GM18511 (cell line): ENCODE measurements around the gene LRSAM1.

Experiments used
- ATAC-seq: cut with Tn5 transposase; IDR thresholded peaks from one replicate; pipeline ENCODE4 v1.9.1; 2021; ENCODE audit warnings: mild to moderate bottlenecking, moderate library complexity; ENCODE audit not compliant: unreplicated experiment

LRSAM1 gene

DNA sequence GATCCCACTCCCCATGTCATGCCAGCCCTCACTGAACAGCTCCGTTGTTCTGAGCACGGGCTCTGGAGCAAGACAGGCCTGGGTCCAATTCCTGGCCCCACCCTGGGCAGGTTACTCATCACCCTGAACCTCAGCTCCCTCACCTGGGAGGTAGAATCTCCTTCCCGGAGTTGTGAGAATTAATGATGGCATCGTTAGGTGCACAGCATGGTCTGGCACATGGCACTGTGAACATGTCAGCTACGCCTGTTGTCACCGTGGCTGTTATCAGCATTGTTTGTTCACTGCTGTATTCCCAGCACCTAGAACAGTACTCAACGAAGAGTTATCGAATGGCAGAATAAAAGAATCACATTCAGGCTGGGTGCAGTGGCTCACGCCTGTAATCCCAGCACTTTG, 43.0 kb downstream of the LRSAM1 start:
- no peak for ATAC-seq

DNA sequence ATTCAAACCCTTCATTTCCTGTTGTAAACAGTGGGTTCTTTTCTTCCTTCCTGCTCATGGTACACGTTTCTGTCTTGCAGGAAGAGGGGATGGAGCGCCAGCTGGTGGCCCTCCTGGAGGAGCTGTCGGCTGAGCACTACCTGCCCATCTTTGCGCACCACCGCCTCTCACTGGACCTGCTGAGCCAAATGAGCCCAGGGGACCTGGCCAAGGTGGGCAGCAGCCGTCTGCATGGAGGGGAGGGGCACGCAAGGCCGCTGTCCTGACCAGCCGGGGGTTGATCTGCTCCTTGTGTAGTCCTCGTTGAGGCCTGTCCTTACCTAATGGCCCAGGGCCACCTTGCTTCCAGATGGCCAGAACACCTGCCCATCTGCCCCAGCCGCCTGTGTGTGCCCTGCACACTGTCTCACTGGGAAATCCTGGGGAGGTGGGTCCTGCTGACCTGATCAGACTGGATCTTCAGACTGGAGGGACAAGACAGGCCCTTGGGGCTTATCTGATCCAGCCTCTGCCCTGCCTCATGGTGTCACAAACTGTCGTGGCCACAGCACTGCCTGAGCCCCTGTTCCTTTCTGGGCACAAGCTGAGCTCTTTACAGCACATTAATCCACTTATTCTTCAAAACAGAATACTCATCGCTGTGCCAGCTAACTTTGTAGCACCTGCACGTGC, 44.7 kb downstream of the LRSAM1 start:
- ATAC-seq: no peak

DNA sequence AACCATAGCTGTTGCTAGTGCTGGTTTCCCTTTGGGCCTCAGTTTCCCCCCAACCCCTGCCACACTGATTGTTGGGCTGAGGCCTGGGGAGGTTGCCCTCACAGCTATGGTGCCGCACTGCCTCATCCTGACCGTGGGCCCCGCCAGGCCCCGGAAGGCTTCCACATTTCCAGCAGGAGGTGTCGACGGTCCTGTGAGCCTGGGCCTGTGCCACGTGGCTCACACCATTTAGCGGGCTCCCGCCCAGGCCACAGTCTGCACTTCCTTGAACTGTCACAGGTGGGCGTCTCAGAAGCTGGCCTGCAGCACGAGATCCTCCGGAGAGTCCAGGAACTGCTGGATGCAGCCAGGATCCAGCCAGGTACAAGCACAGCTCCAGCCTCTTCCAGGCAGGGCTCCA, 45.7 kb downstream of the LRSAM1 start:
- ATAC-seq: no peak

DNA sequence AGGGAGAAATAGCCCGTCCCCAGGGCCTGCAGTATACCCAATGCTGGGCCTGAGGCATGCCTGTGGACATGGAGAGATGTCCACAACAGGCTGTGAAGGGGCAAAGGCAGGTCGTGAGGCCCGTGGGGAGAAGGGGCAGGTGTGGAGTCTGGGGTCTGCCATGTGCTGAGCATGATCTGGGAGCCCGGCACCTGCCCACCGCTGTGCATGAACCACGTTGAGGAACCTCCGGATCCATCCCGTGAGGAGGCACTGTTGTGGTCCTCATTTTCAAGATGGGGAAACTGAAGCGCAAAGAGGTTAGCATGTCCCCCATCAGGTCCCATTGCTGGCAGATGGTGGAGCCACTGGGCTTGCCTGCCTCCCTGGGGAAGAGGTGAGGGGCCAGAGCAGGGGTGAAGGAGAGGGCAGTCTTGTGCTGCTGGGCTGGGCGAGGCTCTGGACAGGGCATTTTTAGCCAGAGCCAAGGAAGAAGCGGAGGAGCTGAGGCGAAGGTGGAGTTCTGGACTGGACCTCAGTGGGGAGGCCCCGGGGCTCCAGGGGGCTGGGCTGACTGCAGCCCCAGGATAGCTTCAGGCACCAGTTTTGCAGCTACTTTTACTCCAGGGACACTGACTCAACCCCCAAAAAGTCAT, 46.5 kb downstream of the LRSAM1 start:
- ATAC-seq: no peak

DNA sequence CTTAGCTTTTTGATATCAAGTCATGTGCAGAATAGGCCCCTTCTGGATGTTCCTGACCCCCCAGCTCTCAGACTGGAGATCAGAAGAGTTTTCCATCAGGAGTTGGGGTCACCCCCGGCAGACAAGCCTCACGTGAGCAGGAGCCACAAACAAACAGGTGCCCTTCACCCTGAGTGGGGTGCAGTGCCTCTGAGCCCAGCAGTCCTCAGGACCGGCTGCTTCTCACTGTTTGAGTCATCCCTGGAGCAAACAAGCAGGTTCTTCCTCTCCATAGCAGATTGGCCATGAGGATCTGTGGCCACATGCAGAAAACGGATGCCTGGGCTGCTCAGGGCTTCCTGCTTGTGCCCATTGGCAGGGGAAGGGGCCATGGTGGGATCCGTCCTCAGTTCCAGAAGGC, 47.0 kb downstream of the LRSAM1 start:
- no peak for ATAC-seq

DNA sequence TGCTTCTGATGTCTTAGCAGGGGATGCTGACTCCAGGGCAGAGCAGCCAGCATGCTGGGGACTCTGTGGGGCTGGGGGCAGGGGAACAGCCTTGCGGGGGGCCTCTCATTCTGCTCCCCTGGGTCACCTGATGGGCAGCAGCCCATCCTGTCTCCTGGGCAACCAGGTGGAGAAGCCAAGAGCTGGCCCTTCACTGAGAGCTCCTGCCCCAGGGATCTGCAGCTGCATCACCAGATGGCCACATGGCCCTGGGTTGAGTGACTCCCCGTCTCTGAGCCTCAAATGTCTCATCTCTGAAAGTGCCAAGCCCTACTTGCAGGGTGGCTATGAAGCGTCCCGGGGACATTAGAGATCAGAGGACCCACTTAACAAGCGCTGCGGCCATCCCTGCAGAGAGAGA, 49.1 kb downstream of the LRSAM1 start:
- ATAC-seq: no peak

DNA sequence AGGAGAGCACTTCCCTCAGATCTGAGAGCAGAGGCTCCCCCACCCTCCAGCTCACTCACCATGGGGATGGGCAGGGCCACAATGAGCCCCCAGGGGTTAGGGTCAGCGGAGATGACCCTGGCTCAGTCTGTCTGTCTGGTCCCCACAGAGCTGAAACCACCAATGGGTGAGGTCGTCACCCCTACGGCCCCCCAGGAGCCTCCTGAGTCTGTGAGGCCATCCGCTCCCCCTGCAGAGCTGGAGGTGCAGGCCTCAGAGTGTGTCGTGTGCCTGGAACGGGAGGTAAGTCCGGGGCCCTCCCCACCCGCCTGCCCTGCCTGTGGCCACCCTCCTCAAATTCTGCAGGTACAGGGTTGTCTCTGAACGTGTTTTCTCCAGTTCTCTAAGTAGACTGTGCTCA, 49.6 kb downstream of the LRSAM1 start:
- no peak for ATAC-seq

DNA sequence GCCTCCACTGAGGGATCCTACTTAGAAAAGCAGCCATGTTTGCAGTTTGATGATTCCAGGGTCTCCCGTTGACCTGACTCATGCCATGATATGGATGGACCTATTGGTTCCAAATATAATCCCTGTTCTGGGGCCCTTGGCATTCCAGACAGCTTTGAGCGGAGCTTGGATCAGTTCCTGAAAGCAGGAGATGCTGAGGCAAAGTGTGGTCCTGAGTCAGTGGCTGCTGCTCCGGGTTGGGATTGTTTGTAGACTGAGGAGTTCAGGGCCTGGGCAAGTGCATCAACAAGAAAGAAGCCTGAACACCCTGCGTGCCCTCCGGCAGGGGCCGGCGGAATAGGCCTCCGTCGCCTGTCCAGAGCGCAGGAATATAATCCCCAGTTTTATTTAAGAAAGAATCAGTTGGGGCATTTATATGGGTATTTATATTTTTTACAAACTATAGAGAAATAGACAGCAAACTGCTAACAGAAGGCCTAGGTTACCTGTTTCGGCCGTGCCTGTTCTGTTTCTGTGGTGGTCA, 50.6 kb downstream of the LRSAM1 start:
- ATAC-seq: no peak

DNA sequence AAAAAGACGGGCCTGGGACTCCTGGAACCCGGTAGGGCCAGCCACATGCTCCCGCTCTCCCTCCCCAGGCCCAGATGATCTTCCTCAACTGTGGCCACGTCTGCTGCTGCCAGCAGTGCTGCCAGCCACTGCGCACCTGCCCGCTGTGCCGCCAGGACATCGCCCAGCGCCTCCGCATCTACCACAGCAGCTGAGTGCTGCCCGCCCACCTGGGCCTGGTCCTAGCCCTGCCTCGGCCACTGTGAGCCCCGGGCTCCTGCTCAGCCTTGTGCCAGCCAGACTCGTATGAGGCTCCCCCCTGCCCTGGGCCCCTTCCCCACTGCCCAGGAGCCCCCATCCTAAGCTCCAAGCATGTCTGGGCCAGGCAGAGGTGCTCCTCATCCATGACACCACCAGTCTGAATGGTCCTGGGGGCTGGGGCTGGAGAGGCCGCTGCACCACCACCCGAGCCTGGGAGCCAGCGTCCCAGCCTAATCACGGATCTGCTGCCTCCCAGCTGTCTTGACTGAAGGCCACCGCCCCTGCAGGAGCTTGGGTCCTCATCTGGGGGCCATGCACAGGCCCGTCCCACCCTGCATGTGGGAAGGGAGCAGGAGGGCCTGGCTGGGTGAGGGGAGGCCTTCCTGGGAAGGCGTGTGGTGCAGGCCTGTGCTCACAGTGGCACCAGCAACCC, 51.5 kb downstream of the LRSAM1 start:
- ATAC-seq: no peak

DNA sequence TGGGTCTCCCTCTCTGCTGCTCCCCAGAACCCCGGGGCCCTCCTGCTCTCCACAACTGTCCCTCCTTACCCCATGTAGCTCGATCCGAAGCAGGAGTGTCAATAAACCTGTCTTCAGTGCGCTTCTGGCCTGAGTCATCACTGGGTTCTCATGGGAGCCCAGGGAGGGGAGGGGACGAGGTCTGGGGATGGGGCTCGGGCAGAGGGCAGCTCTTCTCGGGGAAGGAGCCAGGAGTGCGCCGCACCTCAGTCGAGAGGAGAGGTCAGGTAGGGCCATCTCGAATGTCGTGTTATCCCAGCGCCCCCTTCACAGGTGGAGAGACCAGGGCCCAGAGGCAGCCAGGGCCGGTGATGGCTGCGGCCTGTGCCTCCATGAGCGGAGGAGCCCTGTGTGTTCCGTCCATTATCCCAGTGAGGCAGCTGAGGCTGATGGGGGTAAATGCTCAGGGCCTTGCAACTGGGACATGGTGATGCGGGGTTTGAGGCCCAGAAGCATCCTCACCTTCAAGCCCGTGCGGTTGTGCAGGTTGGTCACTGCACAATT, 52.1 kb downstream of the LRSAM1 start:
- no peak for ATAC-seq

DNA sequence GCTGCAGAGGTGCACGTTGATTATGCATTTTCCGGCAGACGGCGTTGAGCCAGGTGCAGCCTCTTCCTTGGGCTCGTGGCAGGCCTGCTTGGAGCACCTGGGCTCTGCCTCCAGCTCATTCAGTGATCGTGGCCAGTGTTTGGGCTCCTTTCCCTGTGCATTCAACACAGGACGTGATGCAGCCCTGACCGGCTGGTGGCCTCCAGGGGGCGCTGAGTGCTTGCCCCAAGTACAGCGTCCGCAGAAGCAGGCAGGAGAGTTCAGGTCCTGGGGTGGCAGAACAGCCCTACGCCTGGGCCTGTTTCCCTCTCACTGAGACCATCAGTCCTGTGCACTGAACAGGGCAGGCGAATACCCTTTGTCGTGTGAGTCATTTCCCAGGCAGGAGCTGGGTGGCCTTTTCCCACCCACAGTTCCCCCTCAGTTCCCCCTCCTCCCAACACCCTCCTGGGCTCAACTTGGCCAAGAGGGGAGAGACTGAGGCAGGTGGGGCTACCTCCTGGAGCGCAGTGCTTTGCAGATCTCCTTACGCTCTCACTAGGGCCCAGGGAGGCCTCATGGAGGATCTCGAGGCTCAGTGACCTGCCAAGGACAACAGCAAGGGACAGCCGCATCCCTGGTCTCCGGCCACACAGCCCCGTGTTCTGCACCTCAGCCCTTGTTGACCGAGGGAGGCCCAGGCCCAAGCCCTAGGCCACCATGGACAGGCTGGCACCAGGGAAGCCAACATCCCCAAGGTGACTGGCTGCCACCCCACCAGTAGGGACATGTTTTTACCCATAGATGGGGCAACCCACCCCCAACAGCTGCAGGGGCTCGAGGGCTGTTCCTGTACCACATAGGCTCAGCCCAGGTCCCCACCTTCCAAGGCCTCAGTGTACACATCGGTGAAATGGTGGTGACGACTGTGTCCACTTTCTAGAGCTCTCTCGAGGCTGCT, 52.9 kb downstream of the LRSAM1 start:
- ATAC-seq: no peak

DNA sequence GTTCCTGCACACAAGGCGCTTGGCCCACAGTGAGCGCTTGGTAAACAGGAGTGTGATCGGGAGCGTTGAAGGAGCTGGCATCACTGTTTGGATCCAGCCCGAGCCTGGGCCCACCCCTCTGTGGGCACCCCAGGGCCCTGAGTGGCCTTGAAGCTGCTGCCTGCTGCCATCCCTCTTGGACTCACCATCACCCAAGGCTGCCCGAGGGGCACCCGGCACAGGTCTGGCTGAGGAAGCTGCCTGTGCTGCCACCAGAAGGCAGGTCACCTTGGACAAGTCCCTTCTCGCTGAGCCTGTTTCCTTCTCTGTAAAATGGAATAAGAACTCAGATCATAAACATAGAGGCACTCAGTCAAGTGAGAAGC, 53.6 kb downstream of the LRSAM1 start:
- ATAC-seq: no peak

DNA sequence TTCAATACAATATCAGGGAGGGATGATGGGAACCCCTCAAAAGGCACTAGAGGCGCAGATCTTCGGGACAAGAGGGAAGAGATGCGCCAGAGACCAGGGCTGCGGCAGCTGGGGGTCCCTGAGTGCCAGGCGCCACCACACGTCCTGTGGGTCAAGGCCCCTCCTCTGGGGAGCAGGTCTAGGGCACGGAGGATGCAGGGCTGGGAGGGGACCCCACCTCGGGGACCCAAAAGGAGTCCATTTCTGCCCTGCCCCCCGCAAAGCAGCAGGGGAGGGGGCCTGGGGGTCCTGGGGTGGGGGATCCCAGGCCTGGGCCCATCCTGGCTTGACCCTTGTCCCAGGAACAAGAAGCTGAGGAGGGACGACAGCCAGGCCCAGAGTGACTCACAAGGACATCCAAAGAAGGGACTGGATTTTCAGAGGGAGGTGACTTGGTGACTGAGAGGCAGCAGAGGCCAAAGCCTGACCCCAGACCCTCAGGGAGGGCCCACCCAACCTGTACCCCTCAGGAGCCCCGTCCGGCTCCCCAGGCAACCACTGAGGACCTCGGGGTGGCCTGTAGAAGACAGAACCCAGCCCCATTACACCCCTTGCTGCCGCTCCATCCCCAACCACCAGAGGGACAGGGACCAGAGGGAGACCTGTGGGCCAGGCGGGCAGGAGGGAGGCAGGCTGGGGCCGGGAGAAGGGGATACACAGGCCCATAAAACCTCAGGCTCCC, 54.2 kb downstream of the LRSAM1 start:
- ATAC-seq: no peak

DNA sequence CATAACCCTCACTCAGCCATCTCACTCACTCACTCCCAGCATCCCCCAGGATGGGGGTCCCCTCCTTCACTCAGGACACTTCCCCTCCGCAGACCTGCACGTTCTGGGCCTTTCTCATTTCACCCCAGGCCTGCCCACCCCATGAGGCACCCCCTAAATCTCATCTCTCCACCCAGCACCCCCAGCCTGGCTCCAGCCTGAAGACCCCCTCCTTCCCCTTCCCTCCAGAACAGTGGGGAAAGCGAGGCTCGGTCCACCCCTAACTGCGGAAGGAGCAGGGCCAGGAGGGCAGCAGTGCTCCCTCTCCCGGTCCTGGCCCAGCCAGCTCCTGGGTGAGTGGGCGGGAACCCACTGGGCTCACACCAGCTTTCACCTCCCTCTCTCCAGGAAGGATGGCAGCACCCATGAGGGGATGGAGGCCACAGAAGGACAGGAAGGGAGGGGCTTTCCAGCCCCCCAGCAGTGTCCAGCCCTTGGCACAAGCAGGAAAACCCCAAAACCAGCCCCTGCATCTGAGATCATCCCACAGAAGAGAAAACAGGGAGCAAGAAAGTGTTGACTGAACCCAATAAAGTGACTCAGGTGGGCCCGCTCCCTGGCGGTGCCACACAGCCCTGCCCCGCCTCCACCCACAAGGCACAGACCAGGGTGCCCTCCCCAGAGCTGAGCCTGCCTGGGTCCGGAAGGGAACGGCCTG, 55.0 kb downstream of the LRSAM1 start:
- ATAC-seq: no peak

DNA sequence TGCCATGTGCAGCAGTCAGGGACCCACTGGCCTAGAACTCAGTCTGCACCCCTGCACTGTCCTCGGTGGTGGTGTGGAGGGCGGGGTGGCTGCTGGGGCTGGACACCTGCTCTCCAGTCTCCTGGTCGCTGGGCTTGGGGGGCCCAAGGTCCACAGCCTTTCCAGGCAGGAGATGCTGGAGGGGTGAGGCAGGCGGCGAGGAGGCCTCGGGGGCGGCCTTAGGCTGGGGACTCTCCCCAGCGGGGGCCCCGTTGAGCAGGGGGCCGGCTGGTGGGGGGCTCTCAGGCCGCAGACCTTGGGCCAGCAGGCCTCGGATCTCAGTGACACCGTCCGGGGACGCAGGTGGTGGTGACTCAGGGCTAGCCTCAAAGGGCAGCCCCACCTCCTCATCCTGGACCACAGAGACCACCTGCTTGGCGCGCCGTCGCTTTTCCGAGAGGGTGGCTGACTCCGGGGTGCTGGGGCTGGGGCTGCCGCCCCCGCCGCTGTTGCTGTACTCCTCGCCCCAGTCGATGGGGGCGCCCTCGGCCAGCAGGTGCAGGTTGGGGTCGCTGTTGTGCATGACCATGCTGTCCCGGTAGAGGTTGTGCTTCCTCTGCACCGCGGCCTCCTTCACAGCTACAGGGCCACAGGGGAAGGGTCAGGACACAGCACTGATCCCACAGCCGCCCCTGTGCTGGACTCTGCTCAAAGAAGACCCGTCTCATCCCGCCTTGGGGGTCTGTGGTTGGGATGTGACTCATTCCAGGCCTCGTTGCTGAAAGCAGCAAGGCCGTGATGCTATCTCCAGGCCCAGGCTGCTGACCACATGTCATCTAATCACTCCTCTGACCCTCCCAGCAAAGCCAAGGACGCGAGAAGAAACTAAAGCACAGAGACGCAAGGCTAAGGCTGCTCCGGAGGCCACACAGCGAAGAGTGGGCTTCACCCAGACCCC, 55.8 kb downstream of the LRSAM1 start:
- ATAC-seq: no peak

DNA sequence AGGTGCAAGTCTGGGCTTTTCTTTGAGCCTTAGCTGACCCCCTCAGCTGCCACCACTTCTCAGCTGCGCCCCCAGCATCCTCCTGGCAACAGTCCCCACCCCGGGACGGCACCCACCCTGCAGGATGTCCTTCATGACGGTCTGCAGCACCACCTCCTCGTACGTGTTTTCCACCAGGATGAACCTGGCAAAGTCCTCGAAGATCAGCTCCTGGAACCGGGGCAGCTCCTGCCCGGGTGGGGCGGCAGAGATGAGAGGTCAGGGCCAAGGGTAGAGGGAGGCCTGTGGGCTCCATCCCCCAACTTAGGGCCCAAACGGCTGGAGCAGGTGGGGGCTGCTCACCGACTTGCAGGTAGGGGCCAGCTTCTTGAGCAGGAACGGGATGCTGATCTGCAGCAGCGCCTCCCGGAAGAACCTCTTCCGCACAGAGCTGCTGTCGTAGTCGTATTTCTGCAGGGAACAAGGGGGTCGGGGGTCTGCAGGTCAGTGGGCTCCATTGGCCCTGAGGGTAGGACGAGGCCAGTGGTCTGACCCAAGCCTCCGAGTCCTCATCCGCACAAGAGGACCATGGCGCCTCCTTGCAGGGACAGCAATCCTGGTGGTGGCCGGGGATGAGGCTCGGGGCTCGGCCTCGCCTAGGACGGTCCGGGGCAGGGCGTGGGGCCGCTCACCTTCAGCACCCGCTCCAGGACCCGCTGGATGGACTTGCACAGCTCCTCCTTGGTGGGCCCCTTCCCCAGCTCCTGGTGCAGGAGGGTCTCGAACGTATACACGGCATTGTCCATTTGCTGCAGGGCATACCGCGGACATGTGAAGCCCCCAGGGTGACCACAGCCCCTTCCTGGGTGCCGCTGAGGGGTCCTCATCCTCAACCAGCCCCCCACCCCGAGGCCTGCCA, 56.7 kb downstream of the LRSAM1 start:
- no peak for ATAC-seq

DNA sequence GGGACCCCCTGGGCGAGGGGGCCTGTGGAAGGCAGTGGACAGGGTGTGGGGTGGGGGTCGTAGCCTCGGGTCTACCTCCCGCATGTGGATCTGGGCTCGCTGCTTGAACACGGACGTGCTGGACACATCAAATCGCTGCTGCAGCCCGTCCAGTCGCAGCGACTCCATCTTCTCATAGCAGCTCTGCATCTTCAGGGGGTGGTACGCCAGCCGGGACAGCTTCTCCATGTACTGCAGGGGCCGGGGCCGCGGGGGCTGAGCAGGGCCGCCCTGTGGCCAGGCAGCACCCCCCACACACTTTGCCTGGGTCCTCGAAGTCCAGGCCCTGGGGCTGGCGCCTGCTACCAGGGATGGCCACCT, 57.6 kb downstream of the LRSAM1 start:
- no peak for ATAC-seq
